Measurements from ENCODE around the gene PLEKHA8.

The PLEKHA8 gene

GRCh38 chr7:30027065-30027456 is 1.2 kb upstream of the PLEKHA8 start:
- TF ChIP-seq SIN3A (IDR thresholded peaks at IDR 0.05; ENCODE audit: borderline replicate concordance, insufficient read depth, low read length): no peak
- no peak for TF ChIP-seq POLR2AphosphoS5 (IDR thresholded peaks at IDR 0.05; ENCODE audit: low read depth, low read length)
- TF ChIP-seq, protein P1, sequence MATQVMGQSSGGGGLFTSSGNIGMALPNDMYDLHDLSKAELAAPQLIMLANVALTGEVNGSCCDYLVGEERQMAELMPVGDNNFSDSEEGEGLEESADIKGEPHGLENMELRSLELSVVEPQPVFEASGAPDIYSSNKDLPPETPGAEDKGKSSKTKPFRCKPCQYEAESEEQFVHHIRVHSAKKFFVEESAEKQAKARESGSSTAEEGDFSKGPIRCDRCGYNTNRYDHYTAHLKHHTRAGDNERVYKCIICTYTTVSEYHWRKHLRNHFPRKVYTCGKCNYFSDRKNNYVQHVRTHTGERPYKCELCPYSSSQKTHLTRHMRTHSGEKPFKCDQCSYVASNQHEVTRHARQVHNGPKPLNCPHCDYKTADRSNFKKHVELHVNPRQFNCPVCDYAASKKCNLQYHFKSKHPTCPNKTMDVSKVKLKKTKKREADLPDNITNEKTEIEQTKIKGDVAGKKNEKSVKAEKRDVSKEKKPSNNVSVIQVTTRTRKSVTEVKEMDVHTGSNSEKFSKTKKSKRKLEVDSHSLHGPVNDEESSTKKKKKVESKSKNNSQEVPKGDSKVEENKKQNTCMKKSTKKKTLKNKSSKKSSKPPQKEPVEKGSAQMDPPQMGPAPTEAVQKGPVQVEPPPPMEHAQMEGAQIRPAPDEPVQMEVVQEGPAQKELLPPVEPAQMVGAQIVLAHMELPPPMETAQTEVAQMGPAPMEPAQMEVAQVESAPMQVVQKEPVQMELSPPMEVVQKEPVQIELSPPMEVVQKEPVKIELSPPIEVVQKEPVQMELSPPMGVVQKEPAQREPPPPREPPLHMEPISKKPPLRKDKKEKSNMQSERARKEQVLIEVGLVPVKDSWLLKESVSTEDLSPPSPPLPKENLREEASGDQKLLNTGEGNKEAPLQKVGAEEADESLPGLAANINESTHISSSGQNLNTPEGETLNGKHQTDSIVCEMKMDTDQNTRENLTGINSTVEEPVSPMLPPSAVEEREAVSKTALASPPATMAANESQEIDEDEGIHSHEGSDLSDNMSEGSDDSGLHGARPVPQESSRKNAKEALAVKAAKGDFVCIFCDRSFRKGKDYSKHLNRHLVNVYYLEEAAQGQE (IDR thresholded peaks at IDR 0.05; ENCODE audit: insufficient read depth in 1 of 2, low read depth in 2 of 2, low read length in 2 of 2): no peak
- no peak for TF ChIP-seq FOXP2 (optimal IDR thresholded peaks at IDR 0.05; ENCODE audit: borderline replicate concordance, extremely low read depth, extremely low read length, insufficient read depth)
- TF ChIP-seq TAF1 (IDR thresholded peaks at IDR 0.05; ENCODE audit: borderline replicate concordance, insufficient read depth, low read length): no peak

- TF ChIP-seq SIN3A (IDR thresholded peaks at IDR 0.05; ENCODE audit: borderline replicate concordance, insufficient read depth, low read length) (no peak), TAF1 (IDR thresholded peaks at IDR 0.05; ENCODE audit: borderline replicate concordance, insufficient read depth, low read length) (no peak), FOXP2 (optimal IDR thresholded peaks at IDR 0.05; ENCODE audit: borderline replicate concordance, extremely low read depth, extremely low read length, insufficient read depth) (no peak), POLR2AphosphoS5 (IDR thresholded peaks at IDR 0.05; ENCODE audit: low read depth, low read length) (no peak)
- TF ChIP-seq, protein P1 (IDR thresholded peaks at IDR 0.05; ENCODE audit: insufficient read depth in 1 of 2, low read depth in 2 of 2, low read length in 2 of 2): no peak
Observed at GRCh38 chr7:30027740-30028215, 434 bp upstream of the PLEKHA8 start.

- TF ChIP-seq, protein P1 (IDR thresholded peaks at IDR 0.05; ENCODE audit: insufficient read depth in 1 of 2, low read depth in 2 of 2, low read length in 2 of 2): no peak
- TF ChIP-seq SIN3A (IDR thresholded peaks at IDR 0.05; ENCODE audit: borderline replicate concordance, insufficient read depth, low read length): no peak
- TF ChIP-seq TAF1 (IDR thresholded peaks at IDR 0.05; ENCODE audit: borderline replicate concordance, insufficient read depth, low read length): no peak
- no peak for TF ChIP-seq POLR2AphosphoS5 (IDR thresholded peaks at IDR 0.05; ENCODE audit: low read depth, low read length)
- no peak for TF ChIP-seq FOXP2 (optimal IDR thresholded peaks at IDR 0.05; ENCODE audit: borderline replicate concordance, extremely low read depth, extremely low read length, insufficient read depth)
Observed at GRCh38 chr7:30028749-30029635, 780 bp downstream of the PLEKHA8 start.

- no peak for TF ChIP-seq SIN3A (IDR thresholded peaks at IDR 0.05; ENCODE audit: borderline replicate concordance, insufficient read depth, low read length)
Observed at GRCh38 chr7:30029696-30030095, 1.5 kb downstream of the PLEKHA8 start.

DNA sequence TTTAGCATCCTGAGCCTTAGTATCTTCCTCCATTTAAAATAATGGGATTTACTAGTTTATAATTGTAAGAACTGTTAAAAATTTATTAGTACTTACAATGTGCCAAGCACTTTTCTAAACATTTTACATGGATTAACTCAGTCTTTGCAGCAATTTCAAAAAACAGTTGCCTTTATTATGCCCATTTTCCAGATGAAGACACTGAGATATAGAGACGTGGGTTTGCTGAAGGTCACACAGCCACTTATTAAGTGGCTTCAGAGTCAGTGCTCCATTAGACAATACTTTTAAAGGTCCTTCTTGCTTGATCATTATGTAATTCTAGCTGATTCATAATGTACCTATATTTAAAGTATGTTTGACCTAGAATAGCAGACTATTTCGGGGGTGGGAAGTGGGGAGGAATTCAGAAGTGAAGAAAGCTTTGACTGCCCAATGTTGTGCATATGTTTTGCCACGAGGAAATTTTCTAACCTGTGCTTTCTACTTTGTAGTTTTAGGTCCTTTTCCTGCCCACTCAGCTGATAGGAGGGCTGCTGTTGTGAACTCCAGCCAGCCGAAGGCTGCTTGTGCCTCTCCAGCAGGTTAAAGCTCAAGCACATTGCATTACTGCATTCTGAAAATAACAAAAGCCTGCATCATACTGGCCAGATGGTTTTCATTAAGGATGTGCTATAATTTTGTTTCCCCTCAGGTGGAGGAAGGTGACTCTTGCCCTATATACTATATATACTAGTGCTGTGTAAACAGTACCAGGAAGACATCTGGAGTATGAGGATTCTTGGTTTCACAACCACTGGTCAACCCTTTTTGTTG is 4.3 kb downstream of the PLEKHA8 start:
- TF ChIP-seq TAF1 (IDR thresholded peaks at IDR 0.05; ENCODE audit: borderline replicate concordance, insufficient read depth, low read length) (no peak), POLR2AphosphoS5 (IDR thresholded peaks at IDR 0.05; ENCODE audit: low read depth, low read length) (no peak), SIN3A (IDR thresholded peaks at IDR 0.05; ENCODE audit: borderline replicate concordance, insufficient read depth, low read length) (no peak), FOXP2 (optimal IDR thresholded peaks at IDR 0.05; ENCODE audit: borderline replicate concordance, extremely low read depth, extremely low read length, insufficient read depth) (no peak)
- TF ChIP-seq, protein P1 (IDR thresholded peaks at IDR 0.05; ENCODE audit: insufficient read depth in 1 of 2, low read depth in 2 of 2, low read length in 2 of 2): no peak
